HEK293 (cell line): ENCODE results near the gene MARCHF3.

Experiments
- CTCF ChIA-PET: fragments of 350-600 bp; formaldehyde crosslinking; extraction: SDS; loops from one replicate; lab custom pipeline; 2021; ENCODE audit warnings: antibody characterized with exemption; lab: Yijun Ruan, JAX
- POLR2A ChIA-PET: fragments of 300-600 bp; formaldehyde crosslinking; extraction: SDS; loops from one replicate; lab custom pipeline; 2020; ENCODE audit warnings: antibody characterized with exemption, inconsistent platforms; lab: Yijun Ruan, JAX
- H3K27ac ChIP-seq: fragments of 200-500 bp; sonication (Bioruptor generic); 2 replicates; pipeline ENCODE4 v1.5.1; 2014; ENCODE audit warnings: low read depth, low read length, control low read depth, inconsistent platforms; ENCODE audit errors: extremely low read depth
- H3K36me3 ChIP-seq, 2 experiments: fragments of 200-500 bp in 1 of 2; sonication (Bioruptor generic) in 1 of 2; 1 replicate in 1 of 2; 2 replicates in 1 of 2; pipeline ENCODE4 v1.5.1; 2014 to 2017; ENCODE audit warnings: inconsistent platforms in 2 of 2, low read length in 2 of 2; ENCODE audit not compliant: control insufficient read depth in 2 of 2, insufficient read depth in 1 of 2
- H3K4me1 ChIP-seq: fragments of 200-500 bp; sonication (Bioruptor generic); 2 replicates; pipeline ENCODE4 v1.5.1; 2014; ENCODE audit warnings: mild to moderate bottlenecking, low read length, inconsistent platforms; ENCODE audit not compliant: control insufficient read depth, insufficient read depth
- H3K4me3 ChIP-seq: 2 replicates; pipeline ENCODE4 v1.5.1; 2011; ENCODE audit warnings: low read depth, mild to moderate bottlenecking, control low read depth, low read length, moderate library complexity
- H3K9me3 ChIP-seq: fragments of 200-500 bp; sonication (Bioruptor generic); 2 replicates; pipeline ENCODE4 v1.5.1; 2014; ENCODE audit warnings: low read depth, low read length, inconsistent platforms; ENCODE audit not compliant: control insufficient read depth, insufficient read depth
- INSM2 ChIP-seq: fragments of 450-650 bp; formaldehyde crosslinking; IDR thresholded peaks from 2 replicates; pipeline ENCODE4 v1.5.1; 2016; ENCODE audit warnings: missing biosample characterization, missing genetic modification characterization
- RBAK ChIP-seq: fragments of 450-650 bp; formaldehyde crosslinking; IDR thresholded peaks from 2 replicates; pipeline ENCODE4 v1.5.1; 2016; ENCODE audit warnings: missing biosample characterization, missing genetic modification characterization
- ZBTB48 ChIP-seq: fragments of 450-650 bp; formaldehyde crosslinking; IDR thresholded peaks from 2 replicates; pipeline ENCODE4 v1.5.1; 2016; ENCODE audit warnings: missing biosample characterization, missing genetic modification characterization
- ZEB2 ChIP-seq: fragments of 450-650 bp; formaldehyde crosslinking; IDR thresholded peaks from 2 replicates; pipeline ENCODE4 v1.5.1; 2016; ENCODE audit warnings: missing biosample characterization, missing genetic modification characterization
- ZIC2 ChIP-seq: fragments of 450-650 bp; formaldehyde crosslinking; IDR thresholded peaks from 2 replicates; pipeline ENCODE4 v1.5.1; 2016; ENCODE audit warnings: missing biosample characterization, missing genetic modification characterization
- ZNF211 ChIP-seq: fragments of 450-650 bp; formaldehyde crosslinking; IDR thresholded peaks from 2 replicates; pipeline ENCODE4 v1.5.1; 2016; ENCODE audit warnings: low read depth, missing biosample characterization, missing genetic modification characterization
- ZNF239 ChIP-seq: fragments of 450-650 bp; formaldehyde crosslinking; IDR thresholded peaks from 2 replicates; pipeline ENCODE4 v1.5.1; 2016; ENCODE audit warnings: missing biosample characterization, missing genetic modification characterization
- ZNF274 ChIP-seq, 2 experiments: fragments of 200-500 bp in 1 of 2; fragments of 450-650 bp in 1 of 2; sonication (Bioruptor generic) in 1 of 2; formaldehyde crosslinking in 1 of 2; IDR thresholded peaks; 2 replicates each; pipeline versions ENCODE4 v1.5.1 to v1.6.1; 2014 to 2016; ENCODE audit warnings: borderline replicate concordance in 1 of 2, inconsistent platforms in 1 of 2, low read length in 1 of 2, missing biosample characterization in 1 of 2, missing genetic modification characterization in 1 of 2
- ZNF302 ChIP-seq: fragments of 450-650 bp; formaldehyde crosslinking; IDR thresholded peaks from 2 replicates; pipeline ENCODE4 v1.5.1; 2016; ENCODE audit warnings: missing biosample characterization, missing genetic modification characterization, low read depth
- ZNF48 ChIP-seq: fragments of 450-650 bp; formaldehyde crosslinking; IDR thresholded peaks from 2 replicates; pipeline ENCODE4 v1.5.1; 2016; ENCODE audit warnings: missing biosample characterization, missing genetic modification characterization
- ZNF518A ChIP-seq: fragments of 450-650 bp; formaldehyde crosslinking; conservative IDR thresholded peaks from 2 replicates; pipeline ENCODE4 v1.5.1; 2016; ENCODE audit warnings: low read depth, missing biosample characterization, missing genetic modification characterization
- ZNF544 ChIP-seq: fragments of 450-650 bp; formaldehyde crosslinking; IDR thresholded peaks from 2 replicates; pipeline ENCODE4 v1.5.0; 2017; ENCODE audit warnings: missing biosample characterization, missing genetic modification characterization
- ZNF548 ChIP-seq: fragments of 450-650 bp; formaldehyde crosslinking; IDR thresholded peaks from 2 replicates; pipeline ENCODE4 v1.5.1; 2016; ENCODE audit warnings: missing biosample characterization, missing genetic modification characterization
- ZNF624 ChIP-seq: fragments of 450-650 bp; formaldehyde crosslinking; IDR thresholded peaks from 2 replicates; pipeline ENCODE4 v1.5.1; 2017; ENCODE audit warnings: missing biosample characterization, missing genetic modification characterization
- ZNF747 ChIP-seq: fragments of 450-650 bp; formaldehyde crosslinking; IDR thresholded peaks from 2 replicates; pipeline ENCODE4 v1.5.1; 2016; ENCODE audit warnings: missing biosample characterization, missing genetic modification characterization
- ZNF837 ChIP-seq: fragments of 450-650 bp; formaldehyde crosslinking; IDR thresholded peaks from 2 replicates; pipeline ENCODE4 v1.5.1; 2016; ENCODE audit warnings: missing biosample characterization, missing genetic modification characterization
- TF ChIP-seq, protein P1 (sequence below): fragments of 450-650 bp; formaldehyde crosslinking; IDR thresholded peaks from 2 replicates; pipeline ENCODE4 v1.5.1; 2017; ENCODE audit warnings: missing biosample characterization, mild to moderate bottlenecking, missing genetic modification characterization, moderate library complexity
- TF ChIP-seq, protein P2 (sequence below): fragments of 450-650 bp; formaldehyde crosslinking; IDR thresholded peaks from 2 replicates; pipeline ENCODE4 v1.5.1; 2017; ENCODE audit warnings: missing biosample characterization, missing genetic modification characterization

MARCHF3 gene

GRCh38 chr5:127061537-127061936 is 31.2 kb upstream of the MARCHF3 start:
- CTCF ChIA-PET, result no interaction called here
- no peak overlapping the region for H3K27ac ChIP-seq
- H3K9me3 ChIP-seq, result no peaks in the 10 kb centered on the region
- no peak overlapping the region for H3K4me3 ChIP-seq
- POLR2A ChIA-PET, result no interaction called here
- H3K4me1 ChIP-seq, result peaks cover 5% of the 10 kb centered on the region; the same call in 1 of the 2 replicates
- peaks cover 0 to 24% of the 10 kb centered on the region in 2 experiments; a peak in 1 of 3 replicates for H3K36me3 ChIP-seq
- TF ChIP-seq ZNF239 (tag by site-specific recombination) (no peak), ZNF48 (tag by site-specific recombination) (no peak), ZBTB48 (tag by site-specific recombination) (no peak), INSM2 (tag by site-specific recombination) (no peak), ZNF747 (tag by site-specific recombination) (no peak), ZNF211 (no peak), ZNF518A (tag by site-specific recombination) (no peak), ZNF837 (tag by site-specific recombination) (no peak), ZNF624 (no peak), ZEB2 (no peak), ZNF274 (IDR thresholded peaks at IDR 0.05; ENCODE audit: low read length) (no peak), ZNF274 (tag by site-specific recombination; IDR thresholded peaks at IDR 0.05; ENCODE audit: borderline replicate concordance) (no peak), RBAK (tag by site-specific recombination) (no peak), ZNF544 (tag by site-specific recombination) (no peak)
- TF ChIP-seq, protein P1, sequence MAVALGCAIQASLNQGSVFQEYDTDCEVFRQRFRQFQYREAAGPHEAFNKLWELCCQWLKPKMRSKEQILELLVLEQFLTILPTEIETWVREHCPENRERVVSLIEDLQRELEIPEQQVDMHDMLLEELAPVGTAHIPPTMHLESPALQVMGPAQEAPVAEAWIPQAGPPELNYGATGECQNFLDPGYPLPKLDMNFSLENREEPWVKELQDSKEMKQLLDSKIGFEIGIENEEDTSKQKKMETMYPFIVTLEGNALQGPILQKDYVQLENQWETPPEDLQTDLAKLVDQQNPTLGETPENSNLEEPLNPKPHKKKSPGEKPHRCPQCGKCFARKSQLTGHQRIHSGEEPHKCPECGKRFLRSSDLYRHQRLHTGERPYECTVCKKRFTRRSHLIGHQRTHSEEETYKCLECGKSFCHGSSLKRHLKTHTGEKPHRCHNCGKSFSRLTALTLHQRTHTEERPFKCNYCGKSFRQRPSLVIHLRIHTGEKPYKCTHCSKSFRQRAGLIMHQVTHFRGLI (tag by site-specific recombination), result no peak
- TF ChIP-seq, protein P2, sequence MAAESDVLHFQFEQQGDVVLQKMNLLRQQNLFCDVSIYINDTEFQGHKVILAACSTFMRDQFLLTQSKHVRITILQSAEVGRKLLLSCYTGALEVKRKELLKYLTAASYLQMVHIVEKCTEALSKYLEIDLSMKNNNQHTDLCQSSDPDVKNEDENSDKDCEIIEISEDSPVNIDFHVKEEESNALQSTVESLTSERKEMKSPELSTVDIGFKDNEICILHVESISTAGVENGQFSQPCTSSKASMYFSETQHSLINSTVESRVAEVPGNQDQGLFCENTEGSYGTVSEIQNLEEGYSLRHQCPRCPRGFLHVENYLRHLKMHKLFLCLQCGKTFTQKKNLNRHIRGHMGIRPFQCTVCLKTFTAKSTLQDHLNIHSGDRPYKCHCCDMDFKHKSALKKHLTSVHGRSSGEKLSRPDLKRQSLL (tag by site-specific recombination), result no peak

DNA sequence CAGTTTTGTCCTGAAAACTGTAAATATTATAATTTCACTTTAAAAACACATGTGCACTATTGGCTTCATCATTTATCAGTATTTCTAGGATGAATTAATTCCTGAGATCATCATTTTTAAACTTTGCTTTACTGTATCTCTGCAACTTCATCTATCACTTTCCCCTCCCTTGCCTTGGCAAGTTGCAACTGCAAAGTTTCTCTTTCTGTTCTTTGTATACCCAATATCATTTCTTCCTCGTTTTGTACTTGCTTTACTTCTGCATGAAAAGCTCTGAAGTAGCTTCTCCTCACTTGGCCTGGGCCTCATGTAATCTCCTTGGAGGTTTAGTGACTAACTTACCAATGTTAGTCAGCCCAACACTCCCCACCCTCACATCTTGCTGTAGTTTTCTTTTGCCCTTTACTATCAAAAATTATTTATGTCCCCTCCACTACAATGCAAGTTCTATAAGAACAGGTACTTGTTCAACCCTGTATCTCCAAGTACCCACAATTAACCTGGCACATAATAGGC is 30.2 kb upstream of the MARCHF3 start:
- TF ChIP-seq ZIC2 (tag by site-specific recombination), result no peak
- TF ChIP-seq ZNF548 (tag by site-specific recombination), result no peak
- no peak for TF ChIP-seq ZNF302 (tag by site-specific recombination)
- H3K4me3 ChIP-seq, result no peak overlapping the region
- peaks cover 0 to 29% of the 10 kb centered on the region in 2 experiments; a peak in 1 of 3 replicates for H3K36me3 ChIP-seq
- CTCF ChIA-PET, result interaction anchor here (1.2 kb wide), 1 partner anchor 228 kb away, joined by 3 read pairs; no protein-coding TSS in a partner anchor
- POLR2A ChIA-PET, result no interaction called here
- H3K4me1 ChIP-seq, result peaks cover 5% of the 10 kb centered on the region; the same call in 1 of the 2 replicates
- no peak overlapping the region for H3K27ac ChIP-seq
- no peaks in the 10 kb centered on the region for H3K9me3 ChIP-seq
